ENCODE measurements around the gene GASK1B. TPM values are rescaled to one million over a fixed set of nuclear protein-coding genes. Genes with fewer than 3 reads are reported as not detected.

The GASK1B gene
- total and polyA plus RNA-seq, 2 of the 13 experiments (the other 11 are each of a cell fraction or from before 2014, with no cell fraction given), result 29.1 to 40.4 TPM

DNA sequence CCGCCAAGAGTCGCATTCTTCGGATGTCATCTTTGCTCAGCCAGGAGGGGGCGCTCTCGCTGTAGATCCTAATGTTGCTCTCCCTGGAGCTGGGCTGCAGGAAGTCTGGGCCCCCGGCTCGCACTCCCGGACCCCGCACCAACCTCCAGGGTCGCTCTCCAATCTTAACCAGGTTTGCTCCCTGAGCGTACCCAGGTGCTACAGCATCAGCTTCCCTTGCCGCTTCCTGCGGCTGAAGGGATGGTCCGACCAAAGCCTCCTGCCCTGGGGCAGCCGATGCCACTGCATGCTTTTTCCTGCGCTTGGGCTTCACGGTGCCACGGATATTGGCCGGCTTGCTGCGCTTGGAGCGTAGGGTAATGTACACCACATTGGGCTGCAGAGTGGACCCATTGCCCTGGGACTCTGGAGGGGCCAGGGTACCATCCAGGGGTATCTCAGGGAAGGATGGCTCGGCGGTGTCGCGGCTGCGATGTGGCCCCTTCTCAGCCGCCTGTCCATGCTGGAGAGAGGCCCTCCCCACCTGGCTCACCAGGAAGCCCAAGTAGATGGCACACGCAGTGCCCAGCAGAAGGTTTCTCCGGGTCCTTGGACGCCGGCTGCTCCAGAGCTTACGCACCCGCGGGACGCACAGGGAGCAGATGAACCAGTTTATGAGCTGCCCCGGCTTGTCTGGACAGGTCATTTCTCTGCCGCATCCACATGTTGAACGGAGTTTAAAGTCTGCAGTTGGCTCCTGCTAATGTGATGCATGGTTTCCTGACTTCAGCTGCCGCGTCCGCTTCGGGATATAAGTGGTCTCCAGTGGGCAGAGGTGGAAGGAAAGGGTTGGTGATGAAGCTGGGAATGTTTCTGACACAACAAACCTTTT, 1.9 kb downstream of the GASK1B start (continued):
- TF ChIP-seq HNF4A (CRISPR knock-in tag; IDR thresholded peaks at IDR 0.05) (peak; percentile 20; the same call in 1 of the 2 replicates), MAX (IDR thresholded peaks at IDR 0.05) (peak; percentile 30; the same call in 1 of the 2 replicates), PAF1 (CRISPR knock-in tag; IDR thresholded peaks at IDR 0.05) (no peak), ZNF792 (CRISPR knock-in tag; IDR thresholded peaks at IDR 0.05) (0 out of 2 replicates have a peak, but pooled peaks have one; percentile 21), TMF1 (CRISPR knock-in tag; IDR thresholded peaks at IDR 0.05; ENCODE audit: low read depth) (no peak), REL (CRISPR knock-in tag; conservative IDR thresholded peaks at IDR 0.05) (no peak; the same call in 1 of the 2 replicates), ZNF724P (CRISPR knock-in tag; IDR thresholded peaks at IDR 0.05; ENCODE audit: borderline replicate concordance) (no peak; the same call in 1 of the 2 replicates), MAFG (CRISPR knock-in tag; IDR thresholded peaks at IDR 0.05) (no peak), SUZ12 (IDR thresholded peaks at IDR 0.05; ENCODE audit: low read depth, low read length) (no peak), RARG (CRISPR knock-in tag; IDR thresholded peaks at IDR 0.05; ENCODE audit: low read depth) (0 out of 2 replicates have a peak, but pooled peaks have one; percentile 63), ISX (CRISPR knock-in tag; conservative IDR thresholded peaks at IDR 0.05) (no peak), EED (CRISPR knock-in tag; IDR thresholded peaks at IDR 0.05) (no peak), POLR2AphosphoS2 (IDR thresholded peaks at IDR 0.05; ENCODE audit: low read depth, low read length) (no peak), MAZ (IDR thresholded peaks at IDR 0.05; ENCODE audit: borderline replicate concordance, low read depth, low read length) (no peak), MAZ (CRISPR knock-in tag; IDR thresholded peaks at IDR 0.05; ENCODE audit: low read depth) (no peak), TSC22D2 (CRISPR knock-in tag; IDR thresholded peaks at IDR 0.05; ENCODE audit: borderline replicate concordance) (no peak), U2AF2 (IDR thresholded peaks at IDR 0.05; ENCODE audit: low read depth, low read length) (no peak)
- TF ChIP-seq, protein P1, sequence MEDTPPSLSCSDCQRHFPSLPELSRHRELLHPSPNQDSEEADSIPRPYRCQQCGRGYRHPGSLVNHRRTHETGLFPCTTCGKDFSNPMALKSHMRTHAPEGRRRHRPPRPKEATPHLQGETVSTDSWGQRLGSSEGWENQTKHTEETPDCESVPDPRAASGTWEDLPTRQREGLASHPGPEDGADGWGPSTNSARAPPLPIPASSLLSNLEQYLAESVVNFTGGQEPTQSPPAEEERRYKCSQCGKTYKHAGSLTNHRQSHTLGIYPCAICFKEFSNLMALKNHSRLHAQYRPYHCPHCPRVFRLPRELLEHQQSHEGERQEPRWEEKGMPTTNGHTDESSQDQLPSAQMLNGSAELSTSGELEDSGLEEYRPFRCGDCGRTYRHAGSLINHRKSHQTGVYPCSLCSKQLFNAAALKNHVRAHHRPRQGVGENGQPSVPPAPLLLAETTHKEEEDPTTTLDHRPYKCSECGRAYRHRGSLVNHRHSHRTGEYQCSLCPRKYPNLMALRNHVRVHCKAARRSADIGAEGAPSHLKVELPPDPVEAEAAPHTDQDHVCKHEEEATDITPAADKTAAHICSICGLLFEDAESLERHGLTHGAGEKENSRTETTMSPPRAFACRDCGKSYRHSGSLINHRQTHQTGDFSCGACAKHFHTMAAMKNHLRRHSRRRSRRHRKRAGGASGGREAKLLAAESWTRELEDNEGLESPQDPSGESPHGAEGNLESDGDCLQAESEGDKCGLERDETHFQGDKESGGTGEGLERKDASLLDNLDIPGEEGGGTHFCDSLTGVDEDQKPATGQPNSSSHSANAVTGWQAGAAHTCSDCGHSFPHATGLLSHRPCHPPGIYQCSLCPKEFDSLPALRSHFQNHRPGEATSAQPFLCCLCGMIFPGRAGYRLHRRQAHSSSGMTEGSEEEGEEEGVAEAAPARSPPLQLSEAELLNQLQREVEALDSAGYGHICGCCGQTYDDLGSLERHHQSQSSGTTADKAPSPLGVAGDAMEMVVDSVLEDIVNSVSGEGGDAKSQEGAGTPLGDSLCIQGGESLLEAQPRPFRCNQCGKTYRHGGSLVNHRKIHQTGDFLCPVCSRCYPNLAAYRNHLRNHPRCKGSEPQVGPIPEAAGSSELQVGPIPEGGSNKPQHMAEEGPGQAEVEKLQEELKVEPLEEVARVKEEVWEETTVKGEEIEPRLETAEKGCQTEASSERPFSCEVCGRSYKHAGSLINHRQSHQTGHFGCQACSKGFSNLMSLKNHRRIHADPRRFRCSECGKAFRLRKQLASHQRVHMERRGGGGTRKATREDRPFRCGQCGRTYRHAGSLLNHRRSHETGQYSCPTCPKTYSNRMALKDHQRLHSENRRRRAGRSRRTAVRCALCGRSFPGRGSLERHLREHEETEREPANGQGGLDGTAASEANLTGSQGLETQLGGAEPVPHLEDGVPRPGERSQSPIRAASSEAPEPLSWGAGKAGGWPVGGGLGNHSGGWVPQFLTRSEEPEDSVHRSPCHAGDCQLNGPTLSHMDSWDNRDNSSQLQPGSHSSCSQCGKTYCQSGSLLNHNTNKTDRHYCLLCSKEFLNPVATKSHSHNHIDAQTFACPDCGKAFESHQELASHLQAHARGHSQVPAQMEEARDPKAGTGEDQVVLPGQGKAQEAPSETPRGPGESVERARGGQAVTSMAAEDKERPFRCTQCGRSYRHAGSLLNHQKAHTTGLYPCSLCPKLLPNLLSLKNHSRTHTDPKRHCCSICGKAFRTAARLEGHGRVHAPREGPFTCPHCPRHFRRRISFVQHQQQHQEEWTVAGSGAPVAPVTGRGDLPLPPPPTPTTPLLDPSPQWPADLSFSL (CRISPR knock-in tag; IDR thresholded peaks at IDR 0.05), result 0 out of 2 replicates have a peak, but pooled peaks have one; percentile 24
- TF ChIP-seq, protein P2, sequence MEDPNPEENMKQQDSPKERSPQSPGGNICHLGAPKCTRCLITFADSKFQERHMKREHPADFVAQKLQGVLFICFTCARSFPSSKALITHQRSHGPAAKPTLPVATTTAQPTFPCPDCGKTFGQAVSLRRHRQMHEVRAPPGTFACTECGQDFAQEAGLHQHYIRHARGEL (CRISPR knock-in tag; IDR thresholded peaks at IDR 0.05), result no peak
- TF ChIP-seq, protein P3, sequence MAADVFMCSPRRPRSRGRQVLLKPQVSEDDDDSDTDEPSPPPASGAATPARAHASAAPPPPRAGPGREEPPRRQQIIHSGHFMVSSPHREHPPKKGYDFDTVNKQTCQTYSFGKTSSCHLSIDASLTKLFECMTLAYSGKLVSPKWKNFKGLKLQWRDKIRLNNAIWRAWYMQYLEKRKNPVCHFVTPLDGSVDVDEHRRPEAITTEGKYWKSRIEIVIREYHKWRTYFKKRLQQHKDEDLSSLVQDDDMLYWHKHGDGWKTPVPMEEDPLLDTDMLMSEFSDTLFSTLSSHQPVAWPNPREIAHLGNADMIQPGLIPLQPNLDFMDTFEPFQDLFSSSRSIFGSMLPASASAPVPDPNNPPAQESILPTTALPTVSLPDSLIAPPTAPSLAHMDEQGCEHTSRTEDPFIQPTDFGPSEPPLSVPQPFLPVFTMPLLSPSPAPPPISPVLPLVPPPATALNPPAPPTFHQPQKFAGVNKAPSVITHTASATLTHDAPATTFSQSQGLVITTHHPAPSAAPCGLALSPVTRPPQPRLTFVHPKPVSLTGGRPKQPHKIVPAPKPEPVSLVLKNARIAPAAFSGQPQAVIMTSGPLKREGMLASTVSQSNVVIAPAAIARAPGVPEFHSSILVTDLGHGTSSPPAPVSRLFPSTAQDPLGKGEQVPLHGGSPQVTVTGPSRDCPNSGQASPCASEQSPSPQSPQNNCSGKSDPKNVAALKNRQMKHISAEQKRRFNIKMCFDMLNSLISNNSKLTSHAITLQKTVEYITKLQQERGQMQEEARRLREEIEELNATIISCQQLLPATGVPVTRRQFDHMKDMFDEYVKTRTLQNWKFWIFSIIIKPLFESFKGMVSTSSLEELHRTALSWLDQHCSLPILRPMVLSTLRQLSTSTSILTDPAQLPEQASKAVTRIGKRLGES (CRISPR knock-in tag; IDR thresholded peaks at IDR 0.05; ENCODE audit: borderline replicate concordance), result no peak
